K562 (cell line): Measurements from ENCODE around the gene ZNF672. TPM values are rescaled to one million over a fixed set of nuclear protein-coding genes. Genes with fewer than 3 reads are reported as not detected.
A peak's percentile ranks its signal among the peaks of the same experiment; 100 is the strongest.

Source experiments
- BMI1 ChIP-seq: fragments of 150-350 bp; IDR thresholded peaks from 2 replicates; pipeline ENCODE4 v1.6.1; 2014; ENCODE audit warnings: low read length
- DIDO1 ChIP-seq: fragments of 450-650 bp; IDR thresholded peaks from 2 replicates; pipeline ENCODE4 v1.6.1; 2016; ENCODE audit warnings: low read depth, missing biosample characterization, missing genetic modification characterization
- FOS ChIP-seq: IDR thresholded peaks from 3 replicates; pipeline ENCODE4 v1.6.1; 2011; ENCODE audit not compliant: insufficient read length; ENCODE audit errors: extremely low read depth
- HDAC8 ChIP-seq: fragments of 450-650 bp; IDR thresholded peaks from 2 replicates; pipeline ENCODE4 v1.6.1; 2016; ENCODE audit warnings: mild to moderate bottlenecking, missing genetic modification characterization, moderate library complexity, missing compliant biosample characterization
- KDM4B ChIP-seq, 2 experiments: fragments of 450-650 bp in 1 of 2; sonication (generic) in 1 of 2; IDR thresholded peaks; 2 replicates each; pipeline ENCODE4 v1.6.1; 2016 to 2017; ENCODE audit warnings: borderline replicate concordance in 2 of 2, antibody characterized with exemption in 1 of 2, low read depth in 1 of 2, mild to moderate bottlenecking in 1 of 2
- MCM7 ChIP-seq, 2 experiments: fragments of 450-650 bp; IDR thresholded peaks; 2 replicates each; pipeline ENCODE4 v1.6.1; 2016 to 2018
- RBM14 ChIP-seq: fragments of 200-400 bp; formaldehyde crosslinking; IDR thresholded peaks from 2 replicates; pipeline ENCODE4 v1.6.1; 2018; ENCODE audit warnings: low read depth, mild to moderate bottlenecking, low read length, moderate library complexity, borderline replicate concordance; ENCODE audit not compliant: insufficient read depth
- RBM39 ChIP-seq: fragments of 200-400 bp; formaldehyde crosslinking; optimal IDR thresholded peaks from 2 replicates; pipeline ENCODE3; 2018; ENCODE audit warnings: low read depth, low read length
- RFX7 ChIP-seq: fragments of 250-450 bp; sonication (Bioruptor Pico); IDR thresholded peaks from 2 replicates; pipeline ENCODE4 v1.5.1; 2021; ENCODE audit warnings: mild to moderate bottlenecking
- SMAD4 ChIP-seq: fragments of 250-450 bp; sonication (Bioruptor Pico); conservative IDR thresholded peaks from 2 replicates; pipeline ENCODE4 v1.8.0; 2021; ENCODE audit warnings: inconsistent platforms, mild to moderate bottlenecking, moderate library complexity
- ZSCAN32 ChIP-seq: fragments of 450-650 bp; formaldehyde crosslinking; IDR thresholded peaks from 2 replicates; pipeline ENCODE4 v1.4.0; 2020; ENCODE audit warnings: mild to moderate bottlenecking, moderate library complexity
- polyA plus RNA-seq, 8 experiments: library from polyadenylated mRNA; depleted of rRNA in 4 of 8; stranded (reverse) in 5 of 8; unstranded in 3 of 8; fragments of >200 nt; fragmentation: Nextera tagmentation in 2 of 8; fragmentation: Illumina TruSeq in 1 of 8; extraction: Ambion mirVana in 2 of 8; extraction: Trizol in 1 of 8; gene quantifications; 2 replicates each; pipeline versions ENCODE4 v1.2.1 to v1.2.3, GENCODE V29; 2011 to 2014; ENCODE audit warnings: inconsistent platforms in 1 of 8, missing spikeins in 1 of 8
- total RNA-seq, 7 experiments: library from RNA; depleted of rRNA in 6 of 7; stranded (reverse); fragments of >200 nt in 6 of 7; fragmentation: Illumina TruSeq in 2 of 7; extraction: Trizol in 2 of 7; gene quantifications; 2 replicates each; pipeline versions ENCODE4 v1.2.1 to v1.2.3, GENCODE V29; 2011 to 2021; ENCODE audit warnings: low replicate concordance in 1 of 7
- TF ChIP-seq, protein P1 (sequence below): fragments of 250-450 bp; sonication (Bioruptor Pico); IDR thresholded peaks from 2 replicates; pipeline ENCODE4 v1.4.0; 2020
- TF ChIP-seq, protein P2 (sequence below), 3 experiments: fragments of 200-800 bp in 1 of 3; fragments of 250-450 bp in 1 of 3; fragments of 450-650 bp in 1 of 3; sonication (Bioruptor Pico) in 1 of 3; sonication (Bioruptor generic) in 1 of 3; formaldehyde crosslinking in 1 of 3; IDR thresholded peaks; 2 replicates each; pipeline versions ENCODE4 v1.6.1 to v1.8.0; 2016 to 2022; ENCODE audit warnings: mild to moderate bottlenecking in 2 of 3, missing genetic modification characterization in 2 of 3, missing compliant biosample characterization in 1 of 3, moderate library complexity in 1 of 3
- TF ChIP-seq, protein P3 (sequence below): sonication (generic); formaldehyde crosslinking; IDR thresholded peaks from 2 replicates; pipeline ENCODE4 v1.5.0; 2020; ENCODE audit warnings: missing genetic modification reagents
- TF ChIP-seq, protein P4 (sequence below): fragments of 250-450 bp; sonication (Bioruptor Pico); IDR thresholded peaks from 2 replicates; pipeline ENCODE4 v1.4.0; 2020; ENCODE audit warnings: borderline replicate concordance

Gene ZNF672
- total and polyA plus RNA-seq, 9 of the 15 experiments (the other 6 are each of a cell fraction or from before 2014, with no cell fraction given), result 1.9 to 57.9 (median 24.1) TPM

DNA sequence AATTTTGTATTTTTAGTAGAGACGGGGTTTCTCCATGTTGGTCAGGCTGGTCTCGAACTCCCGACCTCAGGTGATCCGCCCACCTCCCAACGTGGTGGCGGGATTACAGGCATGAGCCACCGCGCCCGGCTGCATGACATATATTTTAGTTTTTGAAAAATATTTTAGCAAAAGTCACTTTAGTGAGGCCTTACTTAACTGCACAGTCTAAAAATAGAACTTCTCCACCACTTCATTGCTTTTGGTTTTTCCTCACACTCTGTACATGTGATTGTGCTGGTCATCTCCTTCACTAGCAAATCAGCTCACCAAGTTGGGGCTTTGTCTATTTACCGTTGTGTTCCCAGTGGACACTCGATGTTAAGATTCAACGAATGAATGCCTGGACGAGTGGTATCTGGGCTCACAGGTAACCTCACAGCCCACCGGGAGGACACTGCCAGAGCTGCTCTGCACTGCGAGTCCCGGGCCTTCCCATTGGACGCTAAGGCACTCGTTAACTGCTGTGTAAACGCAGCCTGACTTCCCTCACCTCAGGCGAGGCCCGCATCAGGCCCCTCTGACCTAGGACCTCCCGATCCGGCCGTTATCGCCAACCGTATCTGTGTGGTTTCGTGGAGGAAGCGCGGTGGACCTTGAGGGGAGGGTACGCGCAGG lies 34.9 kb downstream of the ZNF672 start (continued):
- no peak for TF ChIP-seq RBM14
- no peak for TF ChIP-seq RBM39
- TF ChIP-seq SMAD4 (CRISPR knock-in tag), result 0 out of 2 replicates have a peak, but pooled peaks have one; percentile 22
- TF ChIP-seq, protein P1, sequence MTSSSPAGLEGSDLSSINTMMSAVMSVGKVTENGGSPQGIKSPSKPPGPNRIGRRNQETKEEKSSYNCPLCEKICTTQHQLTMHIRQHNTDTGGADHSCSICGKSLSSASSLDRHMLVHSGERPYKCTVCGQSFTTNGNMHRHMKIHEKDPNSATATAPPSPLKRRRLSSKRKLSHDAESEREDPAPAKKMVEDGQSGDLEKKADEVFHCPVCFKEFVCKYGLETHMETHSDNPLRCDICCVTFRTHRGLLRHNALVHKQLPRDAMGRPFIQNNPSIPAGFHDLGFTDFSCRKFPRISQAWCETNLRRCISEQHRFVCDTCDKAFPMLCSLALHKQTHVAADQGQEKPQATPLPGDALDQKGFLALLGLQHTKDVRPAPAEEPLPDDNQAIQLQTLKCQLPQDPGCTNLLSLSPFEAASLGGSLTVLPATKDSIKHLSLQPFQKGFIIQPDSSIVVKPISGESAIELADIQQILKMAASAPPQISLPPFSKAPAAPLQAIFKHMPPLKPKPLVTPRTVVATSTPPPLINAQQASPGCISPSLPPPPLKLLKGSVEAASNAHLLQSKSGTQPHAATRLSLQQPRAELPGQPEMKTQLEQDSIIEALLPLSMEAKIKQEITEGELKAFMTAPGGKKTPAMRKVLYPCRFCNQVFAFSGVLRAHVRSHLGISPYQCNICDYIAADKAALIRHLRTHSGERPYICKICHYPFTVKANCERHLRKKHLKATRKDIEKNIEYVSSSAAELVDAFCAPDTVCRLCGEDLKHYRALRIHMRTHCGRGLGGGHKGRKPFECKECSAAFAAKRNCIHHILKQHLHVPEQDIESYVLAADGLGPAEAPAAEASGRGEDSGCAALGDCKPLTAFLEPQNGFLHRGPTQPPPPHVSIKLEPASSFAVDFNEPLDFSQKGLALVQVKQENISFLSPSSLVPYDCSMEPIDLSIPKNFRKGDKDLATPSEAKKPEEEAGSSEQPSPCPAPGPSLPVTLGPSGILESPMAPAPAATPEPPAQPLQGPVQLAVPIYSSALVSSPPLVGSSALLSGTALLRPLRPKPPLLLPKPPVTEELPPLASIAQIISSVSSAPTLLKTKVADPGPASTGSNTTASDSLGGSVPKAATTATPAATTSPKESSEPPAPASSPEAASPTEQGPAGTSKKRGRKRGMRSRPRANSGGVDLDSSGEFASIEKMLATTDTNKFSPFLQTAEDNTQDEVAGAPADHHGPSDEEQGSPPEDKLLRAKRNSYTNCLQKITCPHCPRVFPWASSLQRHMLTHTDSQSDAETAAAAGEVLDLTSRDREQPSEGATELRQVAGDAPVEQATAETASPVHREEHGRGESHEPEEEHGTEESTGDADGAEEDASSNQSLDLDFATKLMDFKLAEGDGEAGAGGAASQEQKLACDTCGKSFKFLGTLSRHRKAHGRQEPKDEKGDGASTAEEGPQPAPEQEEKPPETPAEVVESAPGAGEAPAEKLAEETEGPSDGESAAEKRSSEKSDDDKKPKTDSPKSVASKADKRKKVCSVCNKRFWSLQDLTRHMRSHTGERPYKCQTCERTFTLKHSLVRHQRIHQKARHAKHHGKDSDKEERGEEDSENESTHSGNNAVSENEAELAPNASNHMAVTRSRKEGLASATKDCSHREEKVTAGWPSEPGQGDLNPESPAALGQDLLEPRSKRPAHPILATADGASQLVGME (CRISPR knock-in tag), result no peak
- no peak for TF ChIP-seq FOS
- TF ChIP-seq, protein P2, sequence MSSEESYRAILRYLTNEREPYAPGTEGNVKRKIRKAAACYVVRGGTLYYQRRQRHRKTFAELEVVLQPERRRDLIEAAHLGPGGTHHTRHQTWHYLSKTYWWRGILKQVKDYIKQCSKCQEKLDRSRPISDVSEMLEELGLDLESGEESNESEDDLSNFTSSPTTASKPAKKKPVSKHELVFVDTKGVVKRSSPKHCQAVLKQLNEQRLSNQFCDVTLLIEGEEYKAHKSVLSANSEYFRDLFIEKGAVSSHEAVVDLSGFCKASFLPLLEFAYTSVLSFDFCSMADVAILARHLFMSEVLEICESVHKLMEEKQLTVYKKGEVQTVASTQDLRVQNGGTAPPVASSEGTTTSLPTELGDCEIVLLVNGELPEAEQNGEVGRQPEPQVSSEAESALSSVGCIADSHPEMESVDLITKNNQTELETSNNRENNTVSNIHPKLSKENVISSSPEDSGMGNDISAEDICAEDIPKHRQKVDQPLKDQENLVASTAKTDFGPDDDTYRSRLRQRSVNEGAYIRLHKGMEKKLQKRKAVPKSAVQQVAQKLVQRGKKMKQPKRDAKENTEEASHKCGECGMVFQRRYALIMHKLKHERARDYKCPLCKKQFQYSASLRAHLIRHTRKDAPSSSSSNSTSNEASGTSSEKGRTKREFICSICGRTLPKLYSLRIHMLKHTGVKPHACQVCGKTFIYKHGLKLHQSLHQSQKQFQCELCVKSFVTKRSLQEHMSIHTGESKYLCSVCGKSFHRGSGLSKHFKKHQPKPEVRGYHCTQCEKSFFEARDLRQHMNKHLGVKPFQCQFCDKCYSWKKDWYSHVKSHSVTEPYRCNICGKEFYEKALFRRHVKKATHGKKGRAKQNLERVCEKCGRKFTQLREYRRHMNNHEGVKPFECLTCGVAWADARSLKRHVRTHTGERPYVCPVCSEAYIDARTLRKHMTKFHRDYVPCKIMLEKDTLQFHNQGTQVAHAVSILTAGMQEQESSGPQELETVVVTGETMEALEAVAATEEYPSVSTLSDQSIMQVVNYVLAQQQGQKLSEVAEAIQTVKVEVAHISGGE (CRISPR knock-in tag; IDR thresholded peaks at IDR 0.05), result no peak
- no peak for TF ChIP-seq KDM4B (IDR thresholded peaks at IDR 0.05; ENCODE audit: borderline replicate concordance in 2 of 2, low read depth in 1 of 2)
- no peak for TF ChIP-seq BMI1
- TF ChIP-seq, protein P3, sequence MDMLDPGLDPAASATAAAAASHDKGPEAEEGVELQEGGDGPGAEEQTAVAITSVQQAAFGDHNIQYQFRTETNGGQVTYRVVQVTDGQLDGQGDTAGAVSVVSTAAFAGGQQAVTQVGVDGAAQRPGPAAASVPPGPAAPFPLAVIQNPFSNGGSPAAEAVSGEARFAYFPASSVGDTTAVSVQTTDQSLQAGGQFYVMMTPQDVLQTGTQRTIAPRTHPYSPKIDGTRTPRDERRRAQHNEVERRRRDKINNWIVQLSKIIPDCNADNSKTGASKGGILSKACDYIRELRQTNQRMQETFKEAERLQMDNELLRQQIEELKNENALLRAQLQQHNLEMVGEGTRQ (CRISPR knock-in tag), result no peak
- peak; percentile 49; the same call in 1 of the 2 replicates for TF ChIP-seq DIDO1 (tag)
- no peak for TF ChIP-seq RFX7 (CRISPR knock-in tag)
- 0 out of 4 replicates have a peak, but pooled peaks of 1 of the 2 experiments have one; percentile 32 for TF ChIP-seq MCM7 (IDR thresholded peaks at IDR 0.05)
- peak; percentile 34; the same call in 1 of the 2 replicates for TF ChIP-seq HDAC8 (tag)
- 0 out of 2 replicates have a peak, but pooled peaks have one; percentile 49 for TF ChIP-seq ZSCAN32 (CRISPR knock-in tag)
- TF ChIP-seq, protein P4, sequence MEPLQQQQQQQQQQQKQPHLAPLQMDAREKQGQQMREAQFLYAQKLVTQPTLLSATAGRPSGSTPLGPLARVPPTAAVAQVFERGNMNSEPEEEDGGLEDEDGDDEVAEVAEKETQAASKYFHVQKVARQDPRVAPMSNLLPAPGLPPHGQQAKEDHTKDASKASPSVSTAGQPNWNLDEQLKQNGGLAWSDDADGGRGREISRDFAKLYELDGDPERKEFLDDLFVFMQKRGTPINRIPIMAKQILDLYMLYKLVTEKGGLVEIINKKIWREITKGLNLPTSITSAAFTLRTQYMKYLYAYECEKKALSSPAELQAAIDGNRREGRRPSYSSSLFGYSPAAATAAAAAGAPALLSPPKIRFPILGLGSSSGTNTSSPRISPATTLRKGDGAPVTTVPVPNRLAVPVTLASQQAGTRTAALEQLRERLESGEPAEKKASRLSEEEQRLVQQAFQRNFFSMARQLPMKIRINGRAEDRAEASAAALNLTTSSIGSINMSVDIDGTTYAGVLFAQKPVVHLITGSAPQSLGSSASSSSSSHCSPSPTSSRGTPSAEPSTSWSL (CRISPR knock-in tag), result 0 out of 2 replicates have a peak, but pooled peaks have one; percentile 11
